Nephron progenitor cell (in vitro differentiated cells): ENCODE measurements around the gene RPA1.
A peak's percentile ranks its signal among the peaks of the same experiment; 100 is the strongest.
"Not testable (repeated sequence)": the region's sequence is repeated elsewhere in the genome, so short reads cannot be mapped to it uniquely, and the experiment has no call there.

Source experiments
- DNase-seq: peaks from one replicate; pipeline ENCODE4 v3.0.0; 2021
- H3K27ac Mint-ChIP-seq: 2 replicates; pipeline ENCODE4 v1.8.0; 2021; ENCODE audit warnings: mild to moderate bottlenecking, moderate library complexity, mixed read lengths
- H3K27me3 Mint-ChIP-seq: 2 replicates; pipeline ENCODE4 v1.8.0; 2021; ENCODE audit warnings: mild to moderate bottlenecking, low read depth, mixed read lengths; ENCODE audit not compliant: poor library complexity
- H3K36me3 Mint-ChIP-seq: 2 replicates; pipeline ENCODE4 v1.8.0; 2021; ENCODE audit warnings: low read depth, mixed read lengths
- H3K4me1 Mint-ChIP-seq: 2 replicates; pipeline ENCODE4 v1.8.0; 2021; ENCODE audit warnings: mixed read lengths
- H3K4me3 Mint-ChIP-seq: 2 replicates; pipeline ENCODE4 v1.8.0; 2021; ENCODE audit warnings: mild to moderate bottlenecking, moderate library complexity, mixed read lengths
- H3K9me3 Mint-ChIP-seq: 2 replicates; pipeline ENCODE4 v1.8.0; 2021; ENCODE audit warnings: mild to moderate bottlenecking, moderate library complexity, mixed read lengths
- CTCF ChIP-seq: fragments of 200-600 bp; sonication (generic); IDR thresholded peaks from 2 replicates; pipeline ENCODE4 v1.5.0; 2021; ENCODE audit warnings: antibody characterized with exemption

RPA1 gene

GRCh38 chr17:1796800-1797199, 33.0 kb upstream of the RPA1 start:
- no peak for DNase-seq
- H3K27ac Mint-ChIP-seq: no peak overlapping the region
- peaks cover 11% of the 10 kb centered on the region for H3K4me1 Mint-ChIP-seq
- no peak overlapping the region for H3K4me3 Mint-ChIP-seq
- H3K36me3 Mint-ChIP-seq: peaks cover 46% of the 10 kb centered on the region
- H3K27me3 Mint-ChIP-seq: no peaks in the 10 kb centered on the region
- no peaks in the 10 kb centered on the region for H3K9me3 Mint-ChIP-seq
- no peak for TF ChIP-seq CTCF

GRCh38 chr17:1797323-1797722, 32.5 kb upstream of the RPA1 start:
- TF ChIP-seq CTCF: no peak
- no peaks in the 10 kb centered on the region for H3K27me3 Mint-ChIP-seq
- DNase-seq: no peak
- peaks cover 11% of the 10 kb centered on the region for H3K4me1 Mint-ChIP-seq
- H3K9me3 Mint-ChIP-seq: no peaks in the 10 kb centered on the region
- H3K27ac Mint-ChIP-seq: peak overlapping the region; percentile 86
- peaks cover 50% of the 10 kb centered on the region for H3K36me3 Mint-ChIP-seq
- H3K4me3 Mint-ChIP-seq: no peak overlapping the region

- not testable (repeated sequence) for DNase-seq, H3K4me3 Mint-ChIP-seq, H3K27me3 Mint-ChIP-seq, H3K9me3 Mint-ChIP-seq, H3K27ac Mint-ChIP-seq
- Mint-ChIP-seq H3K4me1 (peaks cover 11% of the 10 kb centered on the region), H3K36me3 (peaks cover 50% of the 10 kb centered on the region)
These were observed 32.0 kb upstream of the RPA1 start for GRCh38 chr17:1797846-1798245.

DNA sequence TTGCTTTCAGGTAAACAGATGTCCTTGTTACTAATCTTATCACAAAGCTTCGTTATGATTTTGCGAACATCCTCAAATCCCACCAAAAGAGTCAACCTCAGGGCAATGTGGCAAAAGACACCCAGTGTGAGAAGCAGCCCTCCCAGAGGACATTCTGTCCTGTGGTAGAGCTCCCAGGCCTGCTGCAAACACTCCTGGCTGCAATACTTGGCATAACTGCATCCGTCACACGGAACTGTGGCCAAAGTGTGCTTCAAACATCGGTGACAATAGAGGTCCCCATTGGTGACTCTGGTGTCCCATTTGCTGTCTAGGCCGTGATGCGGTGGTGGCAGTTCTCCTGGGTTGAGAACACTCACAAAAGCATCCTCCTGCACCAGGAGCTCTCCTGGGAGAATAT, 29.6 kb upstream of the RPA1 start:
- no peak for TF ChIP-seq CTCF
- peaks cover 11% of the 10 kb centered on the region for H3K4me1 Mint-ChIP-seq
- no peak for DNase-seq
- H3K27ac Mint-ChIP-seq: peak overlapping the region; percentile 45
- H3K36me3 Mint-ChIP-seq: peaks cover 48% of the 10 kb centered on the region
- no peak overlapping the region for H3K4me3 Mint-ChIP-seq
- no peaks in the 10 kb centered on the region for H3K27me3 Mint-ChIP-seq
- no peaks in the 10 kb centered on the region for H3K9me3 Mint-ChIP-seq

DNA sequence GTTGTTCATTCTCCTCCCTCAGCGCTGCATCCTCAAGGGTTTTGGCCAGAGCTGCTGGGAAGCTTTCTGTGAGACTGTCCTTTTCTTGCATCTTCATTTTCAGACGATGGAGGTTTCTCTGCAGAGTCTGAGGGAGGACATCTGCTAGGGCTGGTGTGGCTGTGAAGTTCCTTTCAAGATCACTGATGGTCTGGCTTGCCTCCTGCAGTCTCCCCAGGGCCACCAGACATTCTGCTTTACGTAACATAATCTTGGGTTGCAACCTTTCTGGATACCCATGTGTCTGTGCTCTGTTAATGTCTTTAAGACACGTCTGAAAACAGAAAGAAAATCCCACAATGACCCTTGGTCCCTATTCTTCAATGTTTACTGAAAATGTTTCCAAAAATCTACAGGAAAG, 29.1 kb upstream of the RPA1 start:
- H3K4me3 Mint-ChIP-seq: no peak overlapping the region
- no peak for DNase-seq
- no peak for TF ChIP-seq CTCF
- peak overlapping the region; percentile 45 for H3K27ac Mint-ChIP-seq
- peaks cover 46% of the 10 kb centered on the region for H3K36me3 Mint-ChIP-seq
- H3K4me1 Mint-ChIP-seq: peaks cover 11% of the 10 kb centered on the region
- no peaks in the 10 kb centered on the region for H3K9me3 Mint-ChIP-seq
- no peaks in the 10 kb centered on the region for H3K27me3 Mint-ChIP-seq

DNA sequence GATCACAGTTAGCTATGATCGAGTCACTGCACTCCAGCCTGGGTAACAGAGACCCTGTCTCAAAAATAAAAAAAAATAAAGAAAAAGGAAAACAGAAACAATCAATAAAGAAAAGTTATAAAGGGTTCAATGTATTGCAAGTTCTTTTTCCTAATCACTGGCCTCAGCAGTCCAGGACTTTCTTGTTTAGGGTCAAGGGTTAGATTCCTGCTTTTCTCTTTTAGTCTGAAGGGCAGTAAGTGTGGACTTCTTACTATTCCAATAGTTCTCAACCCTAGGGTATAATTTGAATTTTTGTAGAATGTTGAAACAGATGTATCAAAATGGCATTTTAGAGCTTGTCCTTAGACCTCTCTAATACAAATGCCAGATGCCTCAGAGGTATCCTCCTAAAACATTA, 27.4 kb upstream of the RPA1 start:
- no peaks in the 10 kb centered on the region for H3K27me3 Mint-ChIP-seq
- no peak for DNase-seq
- no peak overlapping the region for H3K4me3 Mint-ChIP-seq
- TF ChIP-seq CTCF: no peak
- peaks cover 44% of the 10 kb centered on the region for H3K36me3 Mint-ChIP-seq
- no peaks in the 10 kb centered on the region for H3K9me3 Mint-ChIP-seq
- peaks cover 2% of the 10 kb centered on the region for H3K4me1 Mint-ChIP-seq
- H3K27ac Mint-ChIP-seq: no peak overlapping the region
